SK-N-SH (cell line): ENCODE results near the gene DBET. TPM values are rescaled to one million over a fixed set of nuclear protein-coding genes. Genes with fewer than 3 reads are reported as not detected.
"Not testable (repeated sequence)": the region's sequence is repeated elsewhere in the genome, so short reads cannot be mapped to it uniquely, and the experiment has no call there.

Experiments
- CTCF ChIA-PET: fragments of 300-600, 350-600 bp; formaldehyde crosslinking; extraction: SDS; loops from one replicate; lab custom pipeline; 2021; lab: Yijun Ruan, JAX
- POLR2A ChIA-PET: fragments of 350-600 bp; sonication (Branson Sonifier 250); formaldehyde crosslinking; extraction: SDS; loops from one replicate; lab custom pipeline; 2020; ENCODE audit warnings: antibody characterized with exemption, inconsistent platforms; lab: Yijun Ruan, JAX
- DNase-seq: peaks from one replicate; pipeline ENCODE4 v3.0.0; 2012
- H2AFZ ChIP-seq: fragments of 200-600 bp; sonication (generic); 2 replicates; pipeline ENCODE4 v1.8.1; 2016; ENCODE audit warnings: antibody characterized with exemption, mild to moderate bottlenecking, low read depth
- H3F3A ChIP-seq: fragments of 200-600 bp; sonication (generic); replicated peaks from 2 replicates; pipeline ENCODE3; 2016; ENCODE audit warnings: antibody characterized with exemption, mild to moderate bottlenecking; ENCODE audit not compliant: insufficient read depth
- H3K27ac ChIP-seq, 2 experiments: fragments of 200-500 bp in 1 of 2; fragments of 200-600 bp in 1 of 2; sonication (Bioruptor generic) in 1 of 2; sonication (generic), shearing (Covaris generic) in 1 of 2; 2 replicates each; pipeline versions ENCODE4 v1.5.1 to v1.6.1; 2014 to 2016; ENCODE audit warnings: low read depth in 2 of 2, inconsistent platforms in 1 of 2, low read length in 1 of 2, mild to moderate bottlenecking in 1 of 2, mixed read lengths in 1 of 2
- H3K27me3 ChIP-seq: fragments of 200-600 bp; sonication (generic), shearing (Covaris generic); 2 replicates; pipeline ENCODE4 v1.6.1; 2016; ENCODE audit warnings: mixed run types; ENCODE audit not compliant: insufficient read depth
- H3K36me3 ChIP-seq, 2 experiments: fragments of 200-500 bp in 1 of 2; fragments of 200-600 bp in 1 of 2; sonication (Bioruptor generic) in 1 of 2; sonication (generic) in 1 of 2; replicated peaks in 1 of 2; 2 replicates each; pipeline versions ENCODE3 to v1.5.1; 2014 to 2016; ENCODE audit warnings: low read length in 1 of 2, mild to moderate bottlenecking in 1 of 2; ENCODE audit not compliant: insufficient read depth in 2 of 2, control insufficient read depth in 1 of 2
- H3K4me1 ChIP-seq, 2 experiments: fragments of 200-500 bp in 1 of 2; fragments of 200-600 bp in 1 of 2; sonication (Bioruptor generic) in 1 of 2; sonication (generic), shearing (Covaris generic) in 1 of 2; 2 replicates each; pipeline versions ENCODE4 v1.5.1 to v1.6.1; 2014 to 2016; ENCODE audit warnings: low read depth in 1 of 2, low read length in 1 of 2, mixed run types in 1 of 2; ENCODE audit not compliant: insufficient read depth in 2 of 2, control insufficient read depth in 1 of 2
- H3K4me2 ChIP-seq: fragments of 200-600 bp; sonication (generic), shearing (Covaris generic); 2 replicates; pipeline ENCODE4 v1.6.1; 2017; ENCODE audit warnings: mixed run types
- H3K4me3 ChIP-seq, 2 experiments: fragments of 200-500 bp in 1 of 2; fragments of 200-600 bp in 1 of 2; sonication (Bioruptor generic) in 1 of 2; sonication (generic), shearing (Covaris generic) in 1 of 2; 2 replicates each; pipeline versions ENCODE4 v1.5.1 to v1.8.1; 2014 to 2016; ENCODE audit warnings: low read depth in 2 of 2, inconsistent platforms in 1 of 2, low read length in 1 of 2, mild to moderate bottlenecking in 1 of 2, mixed read lengths in 1 of 2, moderate library complexity in 1 of 2
- H3K79me2 ChIP-seq: fragments of 200-600 bp; sonication (generic); 2 replicates; pipeline ENCODE4 v1.8.1; 2017; ENCODE audit warnings: mild to moderate bottlenecking; ENCODE audit not compliant: insufficient read depth
- H3K9ac ChIP-seq: fragments of 200-600 bp; sonication (generic); 2 replicates; pipeline ENCODE4 v1.6.1; 2017; ENCODE audit warnings: mixed run types
- H3K9me2 ChIP-seq: fragments of 200-600 bp; sonication (generic); 2 replicates; pipeline ENCODE4 v1.6.1; 2017; ENCODE audit warnings: mixed run types
- H3K9me3 ChIP-seq: fragments of 200-600 bp; sonication (generic); 2 replicates; pipeline ENCODE4 v1.6.1; 2017; ENCODE audit warnings: mixed run types, mild to moderate bottlenecking, moderate library complexity
- H4K20me1 ChIP-seq: fragments of 200-600 bp; sonication (generic); 2 replicates; pipeline ENCODE4 v1.6.1; 2017; ENCODE audit warnings: mild to moderate bottlenecking, mixed run types; ENCODE audit not compliant: insufficient read depth
- WGBS: methylation state at CpG from one replicate; pipeline ENCODE4 v1.1.6; 2017; ENCODE audit warnings: low lambda C conversion rate; 5-methylcytosine and 5-hydroxymethylcytosine counted together
- polyA plus RNA-seq, 3 experiments: library from polyadenylated mRNA; depleted of rRNA; stranded (reverse); fragments of >200 nt; gene quantifications; 2 replicates each; pipeline ENCODE4 v1.2.3, GENCODE V29; 2012

Gene DBET
- polyA plus RNA-seq, 1 of the 3 experiments (the other 2 are of a cell fraction): not detected

GRCh38 chr4:190106191-190106590, 41.9 kb downstream of the DBET start:
- H3K4me3 ChIP-seq, H3K27ac ChIP-seq, CTCF ChIA-PET, H3K9ac ChIP-seq, H3K9me2 ChIP-seq, H4K20me1 ChIP-seq, H2AFZ ChIP-seq, H3K27me3 ChIP-seq, DNase-seq, H3K9me3 ChIP-seq, H3K79me2 ChIP-seq, H3F3A ChIP-seq, POLR2A ChIA-PET, H3K36me3 ChIP-seq, H3K4me1 ChIP-seq, H3K4me2 ChIP-seq: not testable (repeated sequence)
- 17% methylated on average over 3 of the region's 3 CpGs for WGBS

GRCh38 chr4:190106611-190107480, 42.5 kb downstream of the DBET start:
- 13% methylated on average over 7 of the region's 7 CpGs for WGBS
- not testable (repeated sequence) for DNase-seq

DNA sequence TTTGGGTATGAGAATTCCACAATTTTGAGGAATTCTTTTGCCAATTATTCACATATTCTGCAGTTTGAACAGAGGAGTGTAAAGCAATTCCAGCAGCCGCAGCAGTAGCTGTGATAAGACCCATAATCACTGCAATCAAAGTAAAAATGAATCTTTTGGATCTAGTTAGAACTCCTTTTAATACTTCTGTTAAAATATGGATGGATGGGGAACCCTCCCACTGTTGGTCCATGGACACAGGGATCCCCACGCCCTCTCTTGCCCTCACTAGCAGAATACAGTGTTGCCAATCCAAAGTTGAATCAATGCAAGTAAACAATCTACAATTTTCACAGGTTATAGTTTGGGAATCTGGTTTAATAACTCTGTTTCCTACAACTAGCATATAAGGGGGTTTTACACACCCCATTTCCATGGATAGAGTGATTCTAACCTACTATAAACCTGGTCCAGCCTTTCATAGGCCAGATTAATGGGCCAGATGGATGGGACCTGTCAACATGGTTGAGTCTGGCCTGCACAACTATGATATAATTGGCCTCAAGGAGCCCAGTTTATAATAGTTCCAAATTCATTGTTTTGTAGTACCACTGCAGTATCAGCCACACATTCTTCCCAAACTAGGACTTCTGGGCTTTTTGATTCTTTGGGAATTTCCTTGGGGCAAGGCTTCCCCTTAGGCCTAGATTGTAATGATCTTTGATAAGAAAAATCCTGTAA, 43.6 kb downstream of the DBET start:
- POLR2A ChIA-PET, DNase-seq: not testable (repeated sequence)
- 30% methylated on average over 2 of the region's 2 CpGs for WGBS

More at GRCh38 chr4:190106611-190107480, 42.5 kb downstream of the DBET start:
- H3K27me3 ChIP-seq, H3K27ac ChIP-seq, H3K9me2 ChIP-seq, H3K4me2 ChIP-seq, H2AFZ ChIP-seq, POLR2A ChIA-PET, H3K9me3 ChIP-seq, H3F3A ChIP-seq, H3K36me3 ChIP-seq, H4K20me1 ChIP-seq, H3K79me2 ChIP-seq, H3K9ac ChIP-seq, CTCF ChIA-PET, H3K4me3 ChIP-seq: not testable (repeated sequence)
- peaks cover 0 to 12% of the 10 kb centered on the region in 2 experiments; a peak in 2 of 4 replicates for H3K4me1 ChIP-seq

DNA sequence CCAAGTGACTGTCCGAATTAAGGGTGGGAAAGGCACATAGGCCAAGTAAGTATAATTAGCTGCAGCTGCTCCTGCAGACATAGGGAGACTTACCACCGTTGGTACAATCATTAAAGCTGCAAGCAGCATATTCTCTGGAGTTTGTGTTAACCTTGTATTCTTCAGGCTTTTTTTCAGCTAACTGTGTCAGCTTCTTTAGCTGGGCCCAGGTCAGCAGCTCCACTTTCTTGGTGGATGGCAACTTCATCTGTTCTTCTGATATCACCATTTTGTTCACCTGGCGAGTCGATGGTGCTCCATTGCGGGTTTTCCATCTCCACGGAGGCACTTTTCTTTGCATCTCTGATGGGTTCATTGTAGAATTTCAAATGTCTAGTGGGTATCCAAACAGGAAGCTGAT, 44.5 kb downstream of the DBET start:
- H3K9ac ChIP-seq, H3K79me2 ChIP-seq, H3K4me2 ChIP-seq, H3K27me3 ChIP-seq, CTCF ChIA-PET, DNase-seq, H2AFZ ChIP-seq, H4K20me1 ChIP-seq, H3K36me3 ChIP-seq, H3F3A ChIP-seq, H3K9me2 ChIP-seq, H3K27ac ChIP-seq, H3K4me3 ChIP-seq, POLR2A ChIA-PET, H3K9me3 ChIP-seq: not testable (repeated sequence)
- peaks cover 4 to 17% of the 10 kb centered on the region in 2 experiments; a peak in 3 of 4 replicates for H3K4me1 ChIP-seq
- 40% methylated on average over 6 of the region's 6 CpGs for WGBS

More for the DNA sequence above, 43.6 kb downstream of the DBET start:
- H3K9me3 ChIP-seq, H4K20me1 ChIP-seq, H3K9ac ChIP-seq, H3K36me3 ChIP-seq, H3F3A ChIP-seq, CTCF ChIA-PET, H3K4me3 ChIP-seq, H3K79me2 ChIP-seq, H3K27ac ChIP-seq, H3K27me3 ChIP-seq, H3K4me2 ChIP-seq, H3K9me2 ChIP-seq, H2AFZ ChIP-seq: not testable (repeated sequence)
- H3K4me1 ChIP-seq: peaks cover 4 to 17% of the 10 kb centered on the region in 2 experiments; a peak in 3 of 4 replicates

- H3K27ac ChIP-seq, H3K79me2 ChIP-seq, H3F3A ChIP-seq, POLR2A ChIA-PET, H3K27me3 ChIP-seq, H3K4me3 ChIP-seq, H2AFZ ChIP-seq, DNase-seq, H3K9ac ChIP-seq, H3K9me2 ChIP-seq, H3K36me3 ChIP-seq, H3K4me2 ChIP-seq, H3K9me3 ChIP-seq, CTCF ChIA-PET, H4K20me1 ChIP-seq: not testable (repeated sequence)
- WGBS: 17% methylated on average over 1 of the region's 1 CpG
- peaks cover 4 to 17% of the 10 kb centered on the region in 2 experiments; a peak in 3 of 4 replicates for H3K4me1 ChIP-seq
Observed at GRCh38 chr4:190109390-190110011, 45.2 kb downstream of the DBET start.

- H3K9ac ChIP-seq, POLR2A ChIA-PET, H3F3A ChIP-seq, H3K9me2 ChIP-seq, H3K79me2 ChIP-seq, H3K36me3 ChIP-seq, DNase-seq, CTCF ChIA-PET, H3K9me3 ChIP-seq, H3K27me3 ChIP-seq, H4K20me1 ChIP-seq, H3K27ac ChIP-seq, H3K4me2 ChIP-seq, H2AFZ ChIP-seq, H3K4me3 ChIP-seq: not testable (repeated sequence)
- peaks cover 4 to 17% of the 10 kb centered on the region in 2 experiments; a peak in 3 of 4 replicates for H3K4me1 ChIP-seq
Observed at GRCh38 chr4:190110033-190110432, 45.7 kb downstream of the DBET start.
